Airway epithelial cell (primary cell): Measurements from ENCODE around the gene GJD2. TPM values are rescaled to one million over a fixed set of nuclear protein-coding genes. Genes with fewer than 3 reads are reported as not detected.

ENCODE experiments used
- total RNA-seq: library from RNA; depleted of rRNA; stranded (reverse); fragments of >200 nt; gene quantifications from 2 replicates; pipeline ENCODE4 v1.2.3, GENCODE V29; 2015

GJD2 gene
- not detected in 2 replicates for total RNA-seq

DNA sequence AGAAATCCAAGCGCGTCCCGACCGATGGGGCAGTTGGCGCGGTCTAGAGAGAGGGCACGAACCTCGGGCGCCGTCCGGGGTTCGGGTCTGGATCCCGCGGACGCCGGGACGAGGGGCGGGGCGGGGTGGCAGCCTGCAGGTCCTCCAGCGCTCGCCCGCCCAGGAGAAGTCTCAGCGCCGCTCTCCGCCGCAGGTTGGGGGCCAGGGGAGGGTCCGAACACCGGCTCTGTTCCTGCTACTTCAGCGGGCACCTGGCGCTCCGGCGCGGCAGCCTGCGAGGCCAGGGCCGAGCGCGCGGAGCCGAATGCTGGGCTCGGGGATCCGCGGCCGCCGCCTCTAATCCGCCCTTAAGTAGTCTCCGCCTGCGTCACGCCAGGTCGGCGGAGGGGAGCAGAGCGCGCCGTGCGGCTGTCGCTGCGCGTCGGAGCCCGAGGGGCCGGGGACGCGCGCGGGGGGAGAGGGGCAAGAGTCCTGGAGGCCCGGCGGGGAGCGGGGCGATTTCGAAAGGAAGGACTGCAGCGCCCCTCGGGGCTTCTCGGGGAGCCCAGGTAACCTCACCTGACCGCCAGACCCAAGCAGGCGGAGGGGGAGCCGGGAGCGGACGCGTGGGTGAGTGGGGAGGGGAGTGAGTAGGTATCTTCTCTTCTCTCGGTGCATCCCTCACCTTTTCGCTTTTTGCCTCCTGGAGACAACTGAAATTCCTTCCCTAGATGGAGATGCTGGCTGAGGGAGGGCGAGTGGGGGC lies at the start of gene GJD2:
TSS of gene GJD2 (minus strand) at position 325 of the 745 bp plus-strand sequence. CDS start 510 bp downstream, outside the sequence.

DNA sequence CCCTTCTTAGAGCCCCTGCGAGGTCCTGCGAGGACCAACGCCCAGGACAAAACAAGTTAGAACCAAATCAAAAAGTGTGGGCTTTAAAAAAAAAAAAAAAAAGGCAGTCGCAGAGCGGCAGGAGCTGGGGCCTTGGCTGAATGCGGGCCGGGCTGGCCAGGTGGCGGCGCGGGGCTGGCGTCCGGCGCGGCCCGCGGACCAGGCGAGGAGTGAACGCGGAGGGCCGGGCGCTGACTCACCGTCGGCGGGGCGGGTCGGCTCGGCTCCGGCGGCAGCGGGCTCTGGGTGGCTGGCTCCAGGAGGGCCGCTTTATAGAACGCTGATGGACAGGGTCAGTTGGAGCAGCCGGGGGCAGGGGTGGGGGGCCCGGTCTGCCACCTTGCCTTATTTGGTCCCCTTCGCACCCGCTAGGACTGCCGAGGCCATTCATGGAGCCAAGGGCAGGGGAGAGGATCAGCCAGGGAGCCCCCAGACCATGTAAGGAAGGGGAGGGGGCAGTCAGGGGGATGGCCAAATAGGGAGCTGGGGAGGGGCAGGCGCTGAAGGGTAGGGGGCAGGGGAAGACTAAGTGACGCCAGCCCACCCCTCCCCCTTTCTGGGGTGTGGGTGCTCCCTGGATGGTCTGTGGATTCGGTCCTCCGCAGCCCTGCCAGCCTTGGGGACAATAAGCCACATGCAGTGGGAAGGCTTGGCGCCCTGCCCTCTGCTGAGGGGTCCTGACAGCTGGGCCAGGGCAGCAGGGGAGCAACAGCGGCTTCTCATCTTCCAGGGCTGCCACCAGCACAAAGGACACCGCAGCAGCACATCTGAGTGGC lies 40.7 kb upstream of the GJD2 start, which contains the start of gene ACTC1:
TSS of gene ACTC1 (minus strand) at position 283 of the 815 bp plus-strand sequence. CDS start 741 bp downstream, outside the sequence.

Other genes starting within 250 kb of the GJD2 start
- 4.9 and 12.5 TPM in 2 replicates for gene GOLGA8B, start 171.3 kb downstream of the GJD2 start, total RNA-seq
- gene ACTC1, start 40.6 kb upstream of the GJD2 start, total RNA-seq, result not detected in 2 replicates
- 17.1 and 19.0 TPM in 2 replicates for gene AQR, start 214.7 kb upstream of the GJD2 start, total RNA-seq
- gene ZNF770, start 233.3 kb upstream of the GJD2 start, total RNA-seq, result 24.0 and 29.1 TPM in 2 replicates